HG03354 (cell line): ENCODE measurements around the gene TNRC6B.

ENCODE experiments used
- ATAC-seq: cut with Tn5 transposase; IDR thresholded peaks from one replicate; pipeline ENCODE4 v1.9.1; 2021; ENCODE audit warnings: mild to moderate bottlenecking; ENCODE audit not compliant: unreplicated experiment, poor library complexity, severe bottlenecking

The TNRC6B gene

GRCh38 chr22:40236131-40236665 is 58.5 kb downstream of the TNRC6B start:
- no peak for ATAC-seq

- no peak for ATAC-seq
Measured at GRCh38 chr22:40237241-40237640, 59.5 kb downstream of the TNRC6B start.

- ATAC-seq: no peak
Measured at GRCh38 chr22:40237788-40238424, 60.2 kb downstream of the TNRC6B start.

GRCh38 chr22:40238425-40239344 is 61.0 kb downstream of the TNRC6B start:
- ATAC-seq: no peak

- no peak for ATAC-seq
Measured at GRCh38 chr22:40239345-40239683, 61.6 kb downstream of the TNRC6B start.

- ATAC-seq: no peak
Measured at GRCh38 chr22:40240160-40240559, 62.4 kb downstream of the TNRC6B start.

- ATAC-seq: no peak
Measured at GRCh38 chr22:40240686-40241085, 63.0 kb downstream of the TNRC6B start.

GRCh38 chr22:40241200-40241763 is 63.6 kb downstream of the TNRC6B start:
- ATAC-seq: no peak

GRCh38 chr22:40243891-40244290 is 66.2 kb downstream of the TNRC6B start:
- ATAC-seq: no peak

- no peak for ATAC-seq
Measured at GRCh38 chr22:40244586-40244985, 66.9 kb downstream of the TNRC6B start.

GRCh38 chr22:40247976-40248375 is 70.3 kb downstream of the TNRC6B start:
- ATAC-seq: no peak

GRCh38 chr22:40249286-40249685 is 71.6 kb downstream of the TNRC6B start:
- ATAC-seq: no peak

- ATAC-seq: no peak
Measured at GRCh38 chr22:40250608-40251007, 72.9 kb downstream of the TNRC6B start.

GRCh38 chr22:40251106-40251505 is 73.4 kb downstream of the TNRC6B start:
- no peak for ATAC-seq

- no peak for ATAC-seq
Measured at GRCh38 chr22:40252146-40252545, 74.4 kb downstream of the TNRC6B start.

GRCh38 chr22:40256516-40256915 is 78.8 kb downstream of the TNRC6B start:
- ATAC-seq: no peak

- no peak for ATAC-seq
Measured at GRCh38 chr22:40258017-40258416, 80.3 kb downstream of the TNRC6B start.

GRCh38 chr22:40258501-40258915 is 80.8 kb downstream of the TNRC6B start:
- ATAC-seq: no peak

- no peak for ATAC-seq
Measured at GRCh38 chr22:40261783-40262182, 84.1 kb downstream of the TNRC6B start.

- no peak for ATAC-seq
Measured at GRCh38 chr22:40263191-40263590, 85.5 kb downstream of the TNRC6B start.

GRCh38 chr22:40265783-40266182 is 88.1 kb downstream of the TNRC6B start:
- ATAC-seq: no peak
